ENCODE measurements around the gene SAMD4A. TPM values are rescaled to one million over a fixed set of nuclear protein-coding genes. Genes with fewer than 3 reads are reported as not detected.

SAMD4A gene
- total RNA-seq, 1 experiment from 2014 or later = 9.6 TPM

DNA sequence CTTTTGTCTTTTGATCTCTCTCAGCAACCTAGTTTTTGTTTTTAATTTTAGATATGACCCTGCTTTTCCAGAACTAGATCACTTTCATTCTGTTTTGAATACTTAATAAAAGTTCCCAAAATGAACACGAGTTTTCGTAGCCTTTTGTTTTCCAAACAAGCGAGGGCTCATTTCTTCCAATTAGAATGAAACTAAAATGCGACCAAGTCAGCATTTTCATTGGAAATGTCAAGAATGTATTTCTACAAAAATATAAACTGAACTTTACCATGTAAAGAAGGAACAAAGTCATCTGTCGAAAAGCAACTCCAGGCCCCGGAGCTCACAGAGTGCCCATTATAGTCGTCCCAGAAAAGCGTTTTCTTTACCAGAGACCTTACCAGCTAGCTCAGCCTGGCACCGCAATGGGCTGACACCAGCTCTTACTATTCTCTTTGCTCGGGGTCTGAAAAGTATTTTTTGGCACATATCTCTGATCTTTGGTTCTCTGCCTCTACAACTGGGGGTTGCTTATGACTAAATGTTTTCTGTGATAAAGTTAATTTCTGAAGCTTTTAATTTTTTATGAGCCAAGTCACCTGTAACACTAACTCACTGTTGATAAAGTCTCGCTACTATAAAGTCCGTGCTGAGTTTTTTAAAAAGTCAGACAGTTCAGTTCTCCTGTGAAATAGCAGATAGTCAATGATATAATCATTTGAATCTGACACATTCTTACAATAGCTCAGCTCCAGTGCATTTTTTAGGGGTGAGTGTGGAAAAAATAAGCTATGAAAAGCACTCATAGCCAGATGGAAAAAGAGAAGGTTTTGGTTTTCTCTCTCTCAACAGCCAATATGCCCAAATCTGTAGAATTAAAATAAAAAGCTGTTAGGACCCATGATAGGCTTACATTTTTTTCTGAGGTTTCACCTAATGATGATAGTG, 43.4 kb downstream of the SAMD4A start:
- H3K4me1 Mint-ChIP-seq = peaks cover 5 to 6% of the 10 kb centered on the region in 2 experiments
- Histone ChIP-seq H3K79me1 (ENCODE audit: insufficient read depth, low read depth, low read length, poor library complexity, severe bottlenecking) (peaks cover 2% of the 10 kb centered on the region), H3K27me3 (ENCODE audit: insufficient read depth, low read length) (no peaks in the 10 kb centered on the region), H2BK5ac (ENCODE audit: insufficient read length, low read length) (no peak overlapping the region), H4K91ac (ENCODE audit: insufficient read length, low read depth, low read length) (no peak overlapping the region), H2AK5ac (ENCODE audit: insufficient read length, low read length) (no peak overlapping the region), H3K14ac (ENCODE audit: insufficient read depth, low read length) (no peak overlapping the region), H3K79me2 (ENCODE audit: insufficient read depth, low read length) (0 out of 2 replicates have a peak, but pooled peaks cover 2% of the 10 kb centered on the region), H3K23ac (ENCODE audit: insufficient read length, low read depth, low read length) (no peak overlapping the region), H2BK15ac (ENCODE audit: low read depth, low read length) (no peak overlapping the region), H4K20me1 (ENCODE audit: control insufficient read depth, insufficient read depth, insufficient read length) (no peaks in the 10 kb centered on the region), H4K8ac (replicated peaks; ENCODE audit: insufficient read length, low read depth, low read length) (no peak overlapping the region), H2AFZ (ENCODE audit: low read length) (no peak overlapping the region), H2BK120ac (ENCODE audit: low read depth, low read length, poor library complexity, severe bottlenecking) (no peak overlapping the region), H3K27ac (ENCODE audit: insufficient read length, low read depth, low read length) (no peak overlapping the region), H3K4ac (ENCODE audit: low read depth, low read length) (no peak overlapping the region), H2BK20ac (ENCODE audit: low read depth, low read length, poor library complexity, severe bottlenecking) (no peak overlapping the region), H3K4me1 (ENCODE audit: insufficient read depth, low read length) (no peaks in the 10 kb centered on the region), H3T11ph (ENCODE audit: low read length) (no peak overlapping the region), H3K9me3 (ENCODE audit: control insufficient read depth, low read depth, low read length) (no peaks in the 10 kb centered on the region), H3K9ac (ENCODE audit: extremely low read depth, insufficient read length, low read length) (no peak overlapping the region), H3K23me2 (ENCODE audit: insufficient read length, low read depth, low read length, poor library complexity, severe bottlenecking) (no peaks in the 10 kb centered on the region), H4K5ac (ENCODE audit: insufficient read length, low read depth, low read length) (no peak overlapping the region), H3K4me2 (ENCODE audit: insufficient read depth, insufficient read length, low read length) (no peak overlapping the region), H2BK12ac (ENCODE audit: insufficient read length, low read depth, low read length) (no peak overlapping the region), H3K18ac (ENCODE audit: insufficient read length, low read depth, low read length) (no peak overlapping the region), H3K56ac (ENCODE audit: insufficient read length, low read depth, low read length) (no peak overlapping the region)
- H3K4me3 Mint-ChIP-seq = no peak overlapping the region
- H3K27ac Mint-ChIP-seq = no peak overlapping the region
- TF ChIP-seq, protein P1, sequence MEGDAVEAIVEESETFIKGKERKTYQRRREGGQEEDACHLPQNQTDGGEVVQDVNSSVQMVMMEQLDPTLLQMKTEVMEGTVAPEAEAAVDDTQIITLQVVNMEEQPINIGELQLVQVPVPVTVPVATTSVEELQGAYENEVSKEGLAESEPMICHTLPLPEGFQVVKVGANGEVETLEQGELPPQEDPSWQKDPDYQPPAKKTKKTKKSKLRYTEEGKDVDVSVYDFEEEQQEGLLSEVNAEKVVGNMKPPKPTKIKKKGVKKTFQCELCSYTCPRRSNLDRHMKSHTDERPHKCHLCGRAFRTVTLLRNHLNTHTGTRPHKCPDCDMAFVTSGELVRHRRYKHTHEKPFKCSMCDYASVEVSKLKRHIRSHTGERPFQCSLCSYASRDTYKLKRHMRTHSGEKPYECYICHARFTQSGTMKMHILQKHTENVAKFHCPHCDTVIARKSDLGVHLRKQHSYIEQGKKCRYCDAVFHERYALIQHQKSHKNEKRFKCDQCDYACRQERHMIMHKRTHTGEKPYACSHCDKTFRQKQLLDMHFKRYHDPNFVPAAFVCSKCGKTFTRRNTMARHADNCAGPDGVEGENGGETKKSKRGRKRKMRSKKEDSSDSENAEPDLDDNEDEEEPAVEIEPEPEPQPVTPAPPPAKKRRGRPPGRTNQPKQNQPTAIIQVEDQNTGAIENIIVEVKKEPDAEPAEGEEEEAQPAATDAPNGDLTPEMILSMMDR (conservative IDR thresholded peaks at IDR 0.05) = no peak
- peaks cover 0 to 4% (median 2%) of the 10 kb centered on the region in 3 experiments; a peak in 2 of 7 replicates for H3K36me3 Mint-ChIP-seq (ENCODE audit: insufficient read depth in 1 of 3, low read depth in 3 of 3)
- peaks cover 2 to 3% of the 10 kb centered on the region in 2 experiments; a peak in 2 of 5 replicates for H3K9me3 Mint-ChIP-seq
- no CpG with 5 or more reads among the region's 12 CpGs for WGBS (ENCODE audit: extremely low coverage, insufficient read length, low lambda C conversion rate)
- DNase-seq = no peak
- H3K27me3 Mint-ChIP-seq (ENCODE audit: low read depth) = no peaks in the 10 kb centered on the region
